Measurements from ENCODE around the gene CTNND1.
"Not testable (repeated sequence)": the region's sequence is repeated elsewhere in the genome, so short reads cannot be mapped to it uniquely, and the experiment has no call there.

CTNND1 gene

GRCh38 chr11:57793351-57794115 lies 31.9 kb downstream of the CTNND1 start:
- DNase-seq, result no peak

- DNase-seq, result no peak
Measured at GRCh38 chr11:57798905-57799559, 37.4 kb downstream of the CTNND1 start.

GRCh38 chr11:57800444-57801182 lies 39.0 kb downstream of the CTNND1 start:
- peak; percentile 71 for DNase-seq

- DNase-seq, result no peak
Measured at GRCh38 chr11:57801183-57801485, 39.5 kb downstream of the CTNND1 start.

GRCh38 chr11:57802411-57802810 lies 40.8 kb downstream of the CTNND1 start:
- DNase-seq, result no peak

GRCh38 chr11:57804466-57804865 lies 42.9 kb downstream of the CTNND1 start:
- DNase-seq, result no peak

- no peak for DNase-seq
Measured at GRCh38 chr11:57805780-57806179, 44.2 kb downstream of the CTNND1 start.

- no peak for DNase-seq
Measured at GRCh38 chr11:57812634-57813033, 51.0 kb downstream of the CTNND1 start.

- peak; percentile 59 for DNase-seq
Measured at GRCh38 chr11:57815476-57815875, 53.9 kb downstream of the CTNND1 start.

- DNase-seq, result no peak
Measured at GRCh38 chr11:57815877-57816276, 54.3 kb downstream of the CTNND1 start.

GRCh38 chr11:57818812-57819211 lies 57.2 kb downstream of the CTNND1 start:
- DNase-seq, result no peak

GRCh38 chr11:57819252-57819979 lies 57.8 kb downstream of the CTNND1 start:
- DNase-seq, result no peak

- no peak for DNase-seq
Measured at GRCh38 chr11:57823859-57824258, 62.3 kb downstream of the CTNND1 start.

- no peak for DNase-seq
Measured at GRCh38 chr11:57834852-57835251, 73.2 kb downstream of the CTNND1 start.

GRCh38 chr11:57838609-57839008 lies 77.0 kb downstream of the CTNND1 start:
- DNase-seq, result not testable (repeated sequence)

GRCh38 chr11:57842873-57843272 lies 81.3 kb downstream of the CTNND1 start:
- DNase-seq, result no peak

GRCh38 chr11:57867966-57868365 lies 106.4 kb downstream of the CTNND1 start:
- no peak for DNase-seq

- DNase-seq, result no peak
Measured at GRCh38 chr11:57868491-57868890, 106.9 kb downstream of the CTNND1 start.

Measured in activated CD4-positive, alpha-beta T cell treated with anti-CD3 and anti-CD28 coated beads, Interleukin-2, Interleukin-6, amounts not matched to agents 100 ng/mL and 50 ng/mL, durations not matched to agents 16 hours and 8 hours (primary cell).